GM18519 (cell line): ENCODE data around the gene ZNF853.
"Not testable (repeated sequence)": the region's sequence is repeated elsewhere in the genome, so short reads cannot be mapped to it uniquely, and the experiment has no call there.

Source experiments
- ATAC-seq: cut with Tn5 transposase; IDR thresholded peaks from one replicate; pipeline ENCODE4 v1.9.1; 2021; ENCODE audit warnings: mild to moderate bottlenecking, moderate library complexity; ENCODE audit not compliant: unreplicated experiment, low FRiP score

ZNF853 gene

GRCh38 chr7:6634021-6634420 lies 18.6 kb downstream of the ZNF853 start:
- no peak for ATAC-seq

GRCh38 chr7:6634971-6635370 lies 19.6 kb downstream of the ZNF853 start:
- not testable (repeated sequence) for ATAC-seq

- peak; percentile 46 for ATAC-seq
Measured at GRCh38 chr7:6636741-6637543, 21.5 kb downstream of the ZNF853 start, which contains the start of gene ZNF316. ZNF316 (plus strand) TSS chr7:6637318; CDS start chr7:6642410, 5,092 bp downstream.

GRCh38 chr7:6637544-6638229 lies 22.3 kb downstream of the ZNF853 start:
- peak; percentile 74 for ATAC-seq

GRCh38 chr7:6639032-6639431 lies 23.6 kb downstream of the ZNF853 start:
- ATAC-seq = no peak

- no peak for ATAC-seq
Measured at GRCh38 chr7:6639627-6640026, 24.2 kb downstream of the ZNF853 start.

GRCh38 chr7:6640246-6640721 lies 24.9 kb downstream of the ZNF853 start:
- no peak for ATAC-seq

- ATAC-seq = no peak
Measured at GRCh38 chr7:6641305-6642035, 26.1 kb downstream of the ZNF853 start.

- no peak for ATAC-seq
Measured at GRCh38 chr7:6642239-6642839, 26.9 kb downstream of the ZNF853 start.

GRCh38 chr7:6642861-6643640 lies 27.6 kb downstream of the ZNF853 start:
- ATAC-seq = no peak

GRCh38 chr7:6643915-6644625 lies 28.7 kb downstream of the ZNF853 start:
- no peak for ATAC-seq

- no peak for ATAC-seq
Measured at GRCh38 chr7:6644728-6645127, 29.3 kb downstream of the ZNF853 start.

- no peak for ATAC-seq
Measured at GRCh38 chr7:6646465-6646864, 31.1 kb downstream of the ZNF853 start.

GRCh38 chr7:6647080-6647479 lies 31.7 kb downstream of the ZNF853 start:
- ATAC-seq = no peak

GRCh38 chr7:6647541-6647940 lies 32.1 kb downstream of the ZNF853 start:
- ATAC-seq = no peak

- no peak for ATAC-seq
Measured at GRCh38 chr7:6648066-6648814, 32.8 kb downstream of the ZNF853 start.

- no peak for ATAC-seq
Measured at GRCh38 chr7:6648815-6649104, 33.4 kb downstream of the ZNF853 start.

GRCh38 chr7:6649241-6649961 lies 34.0 kb downstream of the ZNF853 start:
- ATAC-seq = no peak
